HG02852 (cell line): Measurements from ENCODE around the gene CD300A.
A peak's percentile ranks its signal among the peaks of the same experiment; 100 is the strongest.

Source experiments
- ATAC-seq: cut with Tn5 transposase; IDR thresholded peaks from one replicate; pipeline ENCODE4 v1.9.1; 2021; ENCODE audit warnings: mild to moderate bottlenecking, moderate library complexity; ENCODE audit not compliant: unreplicated experiment

The CD300A gene

GRCh38 chr17:74466111-74466827, at the start of gene CD300A:
Gene CD300A, plus strand, starts transcription at chr17:74466634. Its CDS starts 70 bp downstream, at chr17:74466704.
- no peak for ATAC-seq

- ATAC-seq, result no peak
Observed at GRCh38 chr17:74417178-74418045, 49.0 kb upstream of the CD300A start.

- ATAC-seq, result no peak
Observed at GRCh38 chr17:74419928-74420411, 46.5 kb upstream of the CD300A start.

- ATAC-seq, result no peak
Observed at GRCh38 chr17:74424117-74424516, 42.3 kb upstream of the CD300A start.

GRCh38 chr17:74424657-74425056, 41.8 kb upstream of the CD300A start:
- no peak for ATAC-seq

- no peak for ATAC-seq
Observed at GRCh38 chr17:74426551-74427047, 39.8 kb upstream of the CD300A start.

- no peak for ATAC-seq
Observed at GRCh38 chr17:74427048-74427762, 39.2 kb upstream of the CD300A start.

- ATAC-seq, result no peak
Observed at GRCh38 chr17:74427763-74428153, 38.7 kb upstream of the CD300A start.

GRCh38 chr17:74429604-74430384, 36.6 kb upstream of the CD300A start:
- peak; percentile 12 for ATAC-seq

GRCh38 chr17:74430385-74430705, 36.1 kb upstream of the CD300A start:
- no peak for ATAC-seq

- peak; percentile 52 for ATAC-seq
Observed at GRCh38 chr17:74430706-74431567, 35.5 kb upstream of the CD300A start.

GRCh38 chr17:74431568-74432423, 34.6 kb upstream of the CD300A start, which contains the start of gene GPRC5C:
Gene GPRC5C, plus strand, starts transcription at chr17:74432088. Its CDS starts 7,689 bp downstream, at chr17:74439777.
- no peak for ATAC-seq

- no peak for ATAC-seq
Observed at GRCh38 chr17:74432424-74432690, 34.1 kb upstream of the CD300A start.

- ATAC-seq, result no peak
Observed at GRCh38 chr17:74432766-74433391, 33.6 kb upstream of the CD300A start.

GRCh38 chr17:74433421-74434121, 32.9 kb upstream of the CD300A start:
- ATAC-seq, result no peak

- no peak for ATAC-seq
Observed at GRCh38 chr17:74435775-74436359, 30.6 kb upstream of the CD300A start.

GRCh38 chr17:74437702-74438101, 28.7 kb upstream of the CD300A start:
- ATAC-seq, result no peak
